SW 1271 (cell line): ENCODE data around the gene TEAD1.

Source experiments
- DNase-seq, 2 experiments: peaks; one replicate each; lab custom pipeline; 2025; lab: John Stamatoyannopoulos, UW

Gene TEAD1

GRCh38 chr11:12789054-12789453 is 114.8 kb downstream of the TEAD1 start:
- no peak for DNase-seq

DNA sequence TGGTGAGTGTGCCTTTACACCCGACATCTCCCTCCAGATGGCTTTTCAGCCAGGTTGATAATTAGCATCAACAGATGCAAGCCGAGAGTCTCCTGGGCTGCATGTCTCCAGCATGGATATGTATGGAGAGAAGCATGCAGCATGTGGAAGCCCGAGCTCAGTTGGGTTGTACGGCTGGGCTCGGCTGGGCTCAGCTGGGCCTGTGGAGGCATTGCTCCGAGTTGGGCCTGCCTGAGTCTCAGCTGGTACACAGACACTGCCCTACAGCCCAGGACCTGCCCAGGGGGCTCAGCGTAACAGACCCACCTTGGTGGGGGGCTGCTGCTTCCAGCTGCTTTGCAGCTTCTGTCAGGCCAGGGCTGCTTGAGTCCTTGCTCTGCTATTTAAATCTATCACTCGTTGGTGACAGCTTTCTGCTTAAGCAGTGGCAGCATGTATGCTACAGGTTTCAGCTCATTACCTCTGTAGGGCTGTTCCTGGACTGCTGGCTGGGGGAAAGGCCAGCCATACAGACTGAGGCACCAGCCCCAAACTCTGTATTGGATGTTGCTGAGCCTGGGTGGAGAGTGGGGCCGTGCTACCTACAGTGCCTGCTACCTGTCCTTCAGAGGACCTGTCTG is 115.5 kb downstream of the TEAD1 start:
- DNase-seq = no peak

DNA sequence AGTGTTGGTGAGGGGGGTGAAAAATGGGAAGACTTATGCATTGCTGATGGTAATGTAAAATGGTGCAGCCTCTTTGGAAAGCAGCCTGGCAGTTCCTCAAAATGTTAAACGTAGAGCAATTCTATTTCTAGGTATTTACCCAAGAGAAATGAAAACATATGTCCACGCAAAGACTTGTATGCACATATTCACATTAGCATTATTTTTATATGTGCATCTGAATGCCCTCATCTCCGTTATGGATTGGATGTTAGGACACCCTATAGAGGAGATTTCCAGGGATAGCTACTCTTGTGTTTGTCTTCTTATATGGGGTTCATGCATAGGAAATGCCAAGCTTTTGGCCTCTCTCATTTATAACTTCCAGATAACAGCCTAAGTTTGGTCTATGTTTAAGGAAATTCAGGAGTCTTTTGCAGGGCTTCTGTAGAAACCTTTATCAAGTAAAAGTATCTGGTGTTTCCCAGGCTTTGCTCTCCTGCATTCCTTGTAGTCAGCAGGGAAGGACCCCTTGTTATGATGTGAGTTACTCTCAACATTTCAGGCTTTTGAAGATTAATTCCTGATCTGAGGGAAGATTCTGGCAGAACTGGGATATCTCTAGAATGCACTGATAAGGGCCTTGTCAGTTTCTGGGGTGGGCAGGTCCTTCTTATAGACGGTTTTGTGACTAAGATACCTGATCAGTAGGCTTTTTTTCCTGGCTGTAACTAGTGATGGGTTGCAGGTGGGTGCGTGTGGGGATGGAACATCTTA is 116.8 kb downstream of the TEAD1 start:
- DNase-seq = no peak

DNA sequence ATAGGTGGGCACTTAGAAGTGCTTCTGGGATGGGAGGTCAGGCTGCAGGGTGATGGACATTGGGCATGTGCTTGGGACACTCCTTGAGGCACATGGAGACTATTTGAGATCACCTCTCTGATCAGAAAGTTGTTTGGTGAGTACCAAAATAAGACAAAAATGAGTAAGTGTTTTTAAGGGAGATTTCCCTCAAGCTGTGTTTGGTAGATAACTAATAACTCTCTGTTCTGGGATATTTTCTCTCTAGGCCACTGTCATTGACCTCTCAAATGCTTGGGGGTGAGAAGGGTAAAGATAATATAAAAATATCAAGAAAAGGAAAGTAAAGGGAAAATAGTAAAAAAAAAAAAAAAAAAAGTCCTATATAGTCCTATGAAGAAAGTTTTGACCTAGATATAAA is 117.8 kb downstream of the TEAD1 start:
- DNase-seq = no peak

- no peak for DNase-seq
Measured at GRCh38 chr11:12792590-12792989, 118.4 kb downstream of the TEAD1 start.

DNA sequence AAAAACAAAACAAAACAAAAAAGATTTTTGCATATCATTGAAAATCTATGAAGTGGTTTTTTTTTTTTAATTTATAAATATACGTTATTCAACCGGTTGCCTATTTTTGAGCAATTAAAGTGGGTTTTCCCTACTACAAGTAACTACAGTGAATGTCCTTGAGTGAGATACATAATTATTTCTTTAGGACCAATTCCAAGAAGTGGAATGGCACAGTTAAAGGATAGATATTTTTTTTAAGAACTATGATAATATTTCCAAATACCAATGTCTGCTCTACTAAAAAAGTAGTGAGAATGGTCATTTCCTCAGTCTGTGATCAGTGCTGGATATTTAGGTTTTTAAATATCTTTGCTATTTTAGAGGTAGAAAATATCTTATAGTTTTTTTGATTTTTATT is 118.8 kb downstream of the TEAD1 start:
- DNase-seq = no peak

DNA sequence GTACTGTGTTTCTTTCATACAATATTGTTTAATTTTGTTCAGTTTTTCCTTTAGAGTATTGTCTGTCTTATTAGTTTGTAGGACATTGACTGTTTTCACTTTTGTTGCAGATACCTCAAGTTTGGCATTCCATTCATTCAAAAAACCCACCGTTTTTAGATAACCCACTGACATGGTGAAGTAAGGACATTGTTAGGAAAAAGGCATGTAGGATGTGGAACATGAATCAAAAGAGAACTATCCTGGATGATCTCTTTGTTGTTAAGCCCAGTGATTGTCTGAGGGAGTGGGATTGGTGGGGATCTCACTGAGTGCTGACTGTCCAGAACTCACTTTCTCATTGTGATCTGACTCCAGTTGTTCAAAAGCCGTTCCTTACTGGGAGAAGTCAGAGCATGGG is 119.3 kb downstream of the TEAD1 start:
- no peak for DNase-seq

- no peak for DNase-seq
Measured at GRCh38 chr11:12794576-12795230, 120.5 kb downstream of the TEAD1 start.

DNA sequence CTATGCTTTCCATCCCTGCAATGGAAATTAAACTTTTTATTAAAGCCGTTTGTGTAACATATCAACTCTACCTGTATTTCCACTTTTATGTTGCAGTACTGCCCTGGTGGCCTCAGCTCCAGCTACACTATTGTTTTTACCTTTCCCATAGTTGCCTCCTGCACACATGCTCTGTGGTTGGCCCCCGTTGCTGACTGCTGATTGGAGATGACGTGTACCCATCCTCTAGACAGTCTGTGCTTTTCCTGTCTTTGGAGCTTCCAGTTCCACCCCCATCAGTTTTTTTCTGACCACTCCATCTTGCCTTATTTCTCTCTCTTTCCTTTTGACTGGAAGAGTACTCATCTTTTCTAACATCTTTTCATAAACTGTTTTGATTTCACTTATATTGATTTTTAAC is 123.8 kb downstream of the TEAD1 start:
- DNase-seq = no peak

GRCh38 chr11:12798609-12799011 is 124.4 kb downstream of the TEAD1 start:
- DNase-seq = no peak

DNA sequence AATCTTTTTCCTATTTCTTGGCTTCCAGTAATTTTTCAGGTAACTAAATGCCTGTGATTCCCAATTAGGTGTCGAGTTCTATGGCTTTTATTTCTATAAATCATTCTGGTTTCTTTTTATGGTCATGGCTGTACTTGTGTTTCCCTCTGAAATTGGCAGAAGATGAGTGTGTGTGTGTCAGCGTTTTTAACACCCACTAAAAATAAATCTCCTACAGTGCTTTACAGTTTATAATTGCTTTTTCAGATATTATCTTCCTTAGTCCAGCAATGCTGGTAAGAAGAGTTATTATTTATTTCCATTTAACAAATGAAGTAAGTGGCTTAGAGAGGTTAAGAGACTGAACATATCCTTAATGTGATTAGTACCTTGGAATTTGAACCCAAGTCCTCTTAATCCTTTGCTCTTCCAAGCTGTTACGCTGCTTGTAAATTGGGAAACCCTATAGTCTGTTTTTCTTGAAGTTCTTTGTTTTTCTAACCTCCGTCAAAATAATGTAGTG is 125.2 kb downstream of the TEAD1 start:
- no peak for DNase-seq

- peak in 1 of 2 experiments; percentile 18 for DNase-seq
Measured at GRCh38 chr11:12800032-12800671, 125.9 kb downstream of the TEAD1 start.

GRCh38 chr11:12800871-12801270 is 126.7 kb downstream of the TEAD1 start:
- no peak for DNase-seq

DNA sequence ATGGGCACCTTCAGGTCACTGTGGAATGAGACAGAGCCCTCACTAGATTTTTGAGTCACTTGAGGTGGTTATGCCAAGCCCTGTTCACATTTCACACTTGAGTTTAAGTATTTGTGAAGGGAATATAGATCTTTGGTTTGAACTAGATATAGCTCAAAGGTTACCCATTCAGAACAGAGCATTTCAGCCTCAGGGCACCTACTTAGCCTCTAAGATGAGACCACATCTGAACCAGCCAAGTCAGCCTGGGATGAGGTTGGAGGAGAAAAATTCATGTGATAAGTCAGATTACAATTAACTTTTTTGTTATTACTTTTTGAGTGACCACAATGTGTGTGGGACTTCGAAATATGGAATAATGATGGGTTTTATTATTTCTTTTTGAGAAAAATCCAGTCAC is 127.8 kb downstream of the TEAD1 start:
- DNase-seq = no peak

DNA sequence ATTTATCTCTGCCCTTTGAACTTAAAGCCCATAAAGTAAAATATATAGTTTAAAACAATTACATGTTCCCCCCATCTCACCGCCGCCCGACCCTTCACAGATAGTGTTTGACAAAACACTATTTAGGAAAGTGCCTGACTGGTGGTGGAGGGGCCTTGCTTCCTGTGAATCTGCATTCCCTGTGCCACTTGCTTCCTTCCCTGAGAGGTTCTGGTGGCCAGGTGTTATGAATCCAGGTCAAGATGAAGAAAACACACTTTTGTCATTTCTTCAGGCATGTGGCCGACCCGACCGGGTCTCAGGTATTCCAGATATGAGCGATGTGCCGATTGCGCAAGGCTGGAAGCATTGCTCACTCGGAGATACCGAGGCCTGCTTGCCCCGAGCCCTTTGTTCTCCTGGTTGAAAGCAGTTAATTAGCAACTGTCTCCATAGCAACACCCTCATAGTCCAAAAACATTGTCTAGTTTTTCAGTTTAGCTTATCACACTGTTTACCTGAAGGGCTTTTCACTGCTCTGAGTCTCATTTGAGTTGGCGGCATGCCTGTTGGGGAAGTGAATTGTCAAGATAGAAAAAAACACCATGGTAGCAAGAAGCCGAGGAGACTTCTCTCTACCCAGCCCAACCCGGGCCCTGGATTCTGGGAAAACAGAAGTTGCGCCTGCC is 128.3 kb downstream of the TEAD1 start:
- DNase-seq = peak in 1 of 2 experiments; percentile 69

GRCh38 chr11:12803086-12803826 is 129.0 kb downstream of the TEAD1 start:
- no peak for DNase-seq

DNA sequence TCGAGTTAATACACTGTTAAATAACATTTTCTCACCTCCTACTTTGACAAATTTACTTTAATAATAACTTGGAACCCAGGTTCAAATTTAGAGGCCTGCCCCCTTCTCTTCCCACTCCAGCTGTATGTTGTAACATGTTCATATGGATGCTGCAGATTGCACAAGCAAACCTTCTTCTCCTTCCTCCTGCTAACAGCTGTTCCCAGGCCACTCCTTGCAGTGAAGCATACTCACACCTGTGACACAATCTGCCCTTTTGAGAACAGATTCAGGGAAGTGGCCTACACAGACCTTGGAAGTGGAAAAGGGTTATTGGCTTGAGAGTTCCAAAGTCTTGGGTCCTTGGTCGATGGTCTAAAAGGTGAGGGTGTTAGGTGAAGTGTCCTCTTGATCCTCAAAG is 131.9 kb downstream of the TEAD1 start:
- DNase-seq = no peak

- DNase-seq = no peak
Measured at GRCh38 chr11:12807621-12808020, 133.4 kb downstream of the TEAD1 start.

DNA sequence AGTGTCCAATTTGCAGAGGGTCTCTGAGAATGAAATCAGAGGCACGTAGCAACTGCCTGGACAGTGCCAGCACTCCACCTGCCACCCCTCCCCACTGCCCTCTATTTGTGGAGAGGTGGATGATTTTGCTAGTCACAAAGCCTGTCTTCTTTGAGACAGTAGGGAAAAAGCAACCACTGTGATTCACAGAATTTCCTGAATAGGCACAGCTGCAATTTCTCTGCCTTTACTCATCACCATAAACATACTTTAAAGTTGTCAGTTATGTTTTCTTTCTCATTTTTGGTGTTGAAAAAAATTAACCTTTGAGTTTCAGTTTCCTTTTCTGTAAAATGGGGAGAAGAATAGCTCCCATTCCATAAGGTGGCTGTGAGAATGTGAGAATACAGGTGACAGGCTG is 134.3 kb downstream of the TEAD1 start:
- no peak for DNase-seq

GRCh38 chr11:12809364-12809763 is 135.1 kb downstream of the TEAD1 start:
- no peak for DNase-seq

GRCh38 chr11:12809864-12810567 is 135.8 kb downstream of the TEAD1 start:
- no peak for DNase-seq
